ENCODE data around the gene IGSF8.
"Not testable (repeated sequence)": the region's sequence is repeated elsewhere in the genome, so short reads cannot be mapped to it uniquely, and the experiment has no call there.

The IGSF8 gene

GRCh38 chr1:160064164-160064563, 34.3 kb downstream of the IGSF8 start:
- no peak for FAIRE-seq

- no peak for FAIRE-seq
Observed at GRCh38 chr1:160063176-160063575, 35.2 kb downstream of the IGSF8 start.

DNA sequence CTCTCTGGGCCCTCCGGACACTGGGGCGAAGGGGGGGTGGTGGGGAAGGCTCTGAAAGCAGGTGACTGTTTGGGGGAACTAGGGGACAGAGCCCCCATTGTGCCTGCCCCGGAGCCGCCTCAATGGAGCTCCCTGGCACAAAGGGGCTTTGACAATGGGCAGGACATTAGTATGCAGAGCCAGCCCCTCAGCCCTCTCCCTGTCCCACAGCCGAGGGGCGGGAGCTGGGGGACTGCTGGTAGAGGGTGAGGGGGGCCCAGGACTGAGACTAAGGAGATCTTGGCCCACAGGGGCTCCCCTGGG, 36.2 kb downstream of the IGSF8 start:
- no peak for FAIRE-seq

DNA sequence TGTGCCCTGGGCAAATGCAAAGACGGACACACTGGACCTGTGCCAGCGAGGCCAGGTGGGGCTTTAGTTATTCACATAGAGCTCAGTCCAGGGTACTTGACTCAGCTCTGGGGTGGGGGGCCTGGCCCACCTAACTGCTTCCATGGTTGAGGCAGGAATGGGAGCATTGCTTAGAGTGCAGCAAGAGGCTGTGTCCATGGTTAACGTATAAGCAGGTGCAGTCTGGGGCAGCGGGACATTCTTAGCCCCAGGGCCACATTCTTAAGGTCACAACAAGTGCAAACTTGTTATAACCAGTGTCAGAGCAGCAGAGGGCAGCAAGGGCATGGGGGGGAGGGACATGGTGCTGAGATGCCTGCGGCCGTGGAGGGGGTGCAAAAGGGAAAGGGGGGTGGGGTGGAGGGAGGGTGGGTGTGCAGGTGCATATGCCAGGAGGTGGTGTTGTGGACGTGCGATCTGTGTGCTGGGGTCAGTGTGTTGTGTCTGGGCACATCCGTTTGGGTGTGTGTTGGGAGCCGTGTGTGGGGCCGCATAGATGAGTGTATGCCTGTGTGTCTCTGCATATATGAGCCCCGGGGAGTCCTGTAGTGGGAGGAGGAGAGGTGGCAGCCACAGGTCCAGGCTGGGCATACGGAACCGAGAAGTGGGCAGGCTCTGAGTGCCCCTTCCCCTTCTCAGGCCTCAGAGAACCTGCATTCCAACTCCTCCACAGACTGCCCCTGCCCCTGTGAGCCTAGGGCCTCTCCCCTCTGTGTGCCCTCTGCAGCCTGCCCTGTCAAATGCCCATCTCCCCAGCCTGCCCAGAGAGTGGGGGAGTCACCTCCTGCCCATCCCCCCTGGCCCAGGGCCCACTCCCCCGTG, 36.8 kb downstream of the IGSF8 start:
- FAIRE-seq, result no peak

GRCh38 chr1:160058087-160058486, 40.3 kb downstream of the IGSF8 start:
- no peak for FAIRE-seq

- FAIRE-seq, result no peak
Observed at GRCh38 chr1:160056648-160057169, 41.7 kb downstream of the IGSF8 start.

GRCh38 chr1:160053548-160054365, 44.7 kb downstream of the IGSF8 start:
- no peak for FAIRE-seq

DNA sequence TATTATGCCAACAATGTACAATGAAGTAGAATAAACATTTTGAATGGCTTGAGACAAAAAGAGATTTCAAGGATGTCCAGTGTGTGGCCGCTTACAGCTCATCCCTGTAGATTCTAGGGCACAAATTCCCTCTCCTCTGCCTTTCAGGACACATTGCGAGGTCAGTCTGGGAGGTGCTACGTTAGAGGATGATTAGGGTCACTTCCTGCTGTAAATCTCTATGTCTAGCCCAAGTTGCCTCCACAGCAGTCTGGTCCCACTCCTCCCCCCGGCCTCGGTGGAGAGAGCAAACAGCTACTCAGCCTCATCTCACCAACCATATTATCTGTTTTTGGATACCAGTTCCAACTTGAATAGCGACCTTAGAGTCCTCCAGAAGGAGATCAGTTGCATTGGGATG, 45.5 kb downstream of the IGSF8 start:
- no peak for FAIRE-seq

GRCh38 chr1:160050619-160051018, 47.8 kb downstream of the IGSF8 start:
- FAIRE-seq, result no peak

DNA sequence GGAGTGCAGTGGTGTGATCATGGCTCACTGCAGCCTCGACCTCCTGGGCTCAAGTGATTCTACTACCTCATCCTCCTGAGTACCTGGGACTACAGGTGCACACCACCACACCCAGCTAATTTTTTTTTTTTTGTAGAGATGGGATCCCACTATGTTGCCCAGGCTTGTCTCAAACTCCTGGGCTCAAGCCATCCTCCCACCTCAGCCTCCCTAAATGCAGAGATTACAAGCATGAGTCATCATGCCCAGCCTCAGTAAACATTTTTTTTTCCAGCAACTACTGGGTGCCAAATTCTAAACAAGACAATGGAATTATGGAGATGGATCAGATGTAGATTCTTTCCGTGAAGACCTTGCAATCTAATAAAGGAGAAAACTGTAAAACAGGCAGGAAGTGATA, 48.2 kb downstream of the IGSF8 start:
- not testable (repeated sequence) for FAIRE-seq

- FAIRE-seq, result no peak
Observed at GRCh38 chr1:160049101-160049500, 49.3 kb downstream of the IGSF8 start.

GRCh38 chr1:160048335-160048734, 50.1 kb downstream of the IGSF8 start:
- FAIRE-seq, result no peak

GRCh38 chr1:160047111-160047991, 51.1 kb downstream of the IGSF8 start:
- FAIRE-seq, result no peak

- no peak for FAIRE-seq
Observed at GRCh38 chr1:160046494-160047110, 51.8 kb downstream of the IGSF8 start.

GRCh38 chr1:160045653-160046052, 52.8 kb downstream of the IGSF8 start:
- FAIRE-seq, result no peak

DNA sequence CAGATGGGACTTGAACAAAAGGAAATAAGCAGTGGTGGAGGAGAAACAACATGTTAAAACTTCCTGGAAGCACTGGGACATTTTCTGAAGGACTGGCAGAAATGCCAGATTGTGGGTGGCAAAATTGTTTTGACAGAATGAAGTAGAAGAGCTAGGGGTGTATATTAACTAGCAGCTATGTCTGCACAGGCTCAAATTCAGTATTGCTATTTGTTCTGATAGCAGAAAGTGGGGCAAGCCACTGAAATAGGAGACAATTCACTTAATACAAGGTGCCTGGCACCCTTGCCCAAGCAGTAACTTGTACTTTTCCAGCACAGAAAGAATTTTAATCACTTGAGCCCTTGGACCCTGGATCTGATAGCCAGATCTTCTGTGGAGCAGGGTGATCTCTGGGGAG, 54.9 kb downstream of the IGSF8 start:
- no peak for FAIRE-seq
